Measurements from ENCODE around the gene MT2A. TPM values are rescaled to one million over a fixed set of nuclear protein-coding genes. Genes with fewer than 3 reads are reported as not detected.

Gene MT2A
- total RNA-seq, 1 experiment from 2014 or later = 673 TPM

- no TSS peak for BruUV-seq (replicated peaks)
- H3K9me3 ChIP-seq (ENCODE audit: control insufficient read depth, insufficient read depth, low read depth, low read length) = no peaks in the 10 kb centered on the region
- H3K4me3 ChIP-seq (ENCODE audit: low read depth in 2 of 2, low read length in 2 of 2) = peak overlapping the region; percentile 41 to 49
- no peaks in the 10 kb centered on the region for H3K27me3 ChIP-seq (ENCODE audit: control insufficient read depth, insufficient read depth, low read length)
- CTCF ChIA-PET = no interaction called here
- DNase-seq (ENCODE audit: low read depth, low spot score) = no peak
- H3K27ac ChIP-seq (ENCODE audit: low read length) = no peak overlapping the region
- H3K36me3 ChIP-seq (ENCODE audit: control insufficient read depth, insufficient read depth, low read length) = no peaks in the 10 kb centered on the region
- intact Hi-C loops (cut with micrococcal nuclease; ENCODE audit: unreplicated experiment) = no loop called here
- TF ChIP-seq CTCF (IDR thresholded peaks at IDR 0.05) (no peak), REST (IDR thresholded peaks at IDR 0.05; ENCODE audit: insufficient read depth in 1 of 2, low read depth in 2 of 2, low read length in 1 of 2) (no peak), TCF7L2 (IDR thresholded peaks at IDR 0.05; ENCODE audit: low read depth, low read length) (no peak), SIN3A (IDR thresholded peaks at IDR 0.05; ENCODE audit: borderline replicate concordance, insufficient read depth, low read depth, low read length) (no peak), POLR2AphosphoS5 (IDR thresholded peaks at IDR 0.05; ENCODE audit: low read depth, low read length) (no peak)
- in situ Hi-C loops (cut with HindIII; ENCODE audit: low pct_unique_long_range_greater_than_20kb, low sequenced_read_pairs) = no loop called here
- POLR2A ChIA-PET = no interaction called here
- H3K4me1 ChIP-seq (ENCODE audit: control insufficient read depth, insufficient read depth, low read length) = peaks cover 3% of the 10 kb centered on the region; the same call in 1 of the 2 replicates
- ATAC-seq = no peak
These were observed 50.0 kb downstream of the MT2A start for GRCh38 chr16:56658327-56658875.

Other genes starting within 250 kb of the MT2A start
- 89.6 TPM for gene AMFR, start 183.0 kb upstream of the MT2A start, total RNA-seq (2021; ENCODE audit: unreplicated experiment)
- 97.6 TPM for gene NUDT21, start 157.3 kb upstream of the MT2A start, total RNA-seq (2021; ENCODE audit: unreplicated experiment)
- gene OGFOD1, start 157.0 kb upstream of the MT2A start, total RNA-seq (2021; ENCODE audit: unreplicated experiment) = 35.8 TPM
- 24.0 TPM for gene BBS2, start 88.6 kb upstream of the MT2A start, total RNA-seq (2021; ENCODE audit: unreplicated experiment)
- gene MT4, start 43.5 kb upstream of the MT2A start, total RNA-seq (2021; ENCODE audit: unreplicated experiment) = not detected
- not detected for gene MT3, start 19.1 kb upstream of the MT2A start, total RNA-seq (2021; ENCODE audit: unreplicated experiment)
- 170 TPM for gene MT1E, start 17.2 kb downstream of the MT2A start, total RNA-seq (2021; ENCODE audit: unreplicated experiment)
- 1.8 TPM for gene MT1M, start 24.1 kb downstream of the MT2A start, total RNA-seq (2021; ENCODE audit: unreplicated experiment)
- 52.1 TPM for gene MT1A, start 30.1 kb downstream of the MT2A start, total RNA-seq (2021; ENCODE audit: unreplicated experiment)
- not detected for gene MT1B, start 43.3 kb downstream of the MT2A start, total RNA-seq (2021; ENCODE audit: unreplicated experiment)
- 2.1 TPM for gene MT1F, start 49.4 kb downstream of the MT2A start, total RNA-seq (2021; ENCODE audit: unreplicated experiment)
- 2.2 TPM for gene MT1G, start 59.5 kb downstream of the MT2A start, total RNA-seq (2021; ENCODE audit: unreplicated experiment)
- not detected for gene MT1H, start 61.2 kb downstream of the MT2A start, total RNA-seq (2021; ENCODE audit: unreplicated experiment)
- 25.9 TPM for gene MT1X, start 73.9 kb downstream of the MT2A start, total RNA-seq (2021; ENCODE audit: unreplicated experiment)
- 88.5 TPM for gene NUP93, start 121.5 kb downstream of the MT2A start, total RNA-seq (2021; ENCODE audit: unreplicated experiment)